Stimulated activated naive CD4-positive, alpha-beta T cell (primary cell): ENCODE results near the gene ADGRL2.

Experiments used
- DNase-seq, 6 experiments: peaks; one replicate each; lab custom pipeline; 2025; lab: John Stamatoyannopoulos, UW

Gene ADGRL2

GRCh38 chr1:81800695-81801650 lies at the start of gene ADGRL2:
TSS of gene ADGRL2 (plus strand) at chr1:81800934. CDS start at chr1:81836985, 36,051 bp downstream.
- peak in 1 of 6 experiments; percentile 2 for DNase-seq

DNA sequence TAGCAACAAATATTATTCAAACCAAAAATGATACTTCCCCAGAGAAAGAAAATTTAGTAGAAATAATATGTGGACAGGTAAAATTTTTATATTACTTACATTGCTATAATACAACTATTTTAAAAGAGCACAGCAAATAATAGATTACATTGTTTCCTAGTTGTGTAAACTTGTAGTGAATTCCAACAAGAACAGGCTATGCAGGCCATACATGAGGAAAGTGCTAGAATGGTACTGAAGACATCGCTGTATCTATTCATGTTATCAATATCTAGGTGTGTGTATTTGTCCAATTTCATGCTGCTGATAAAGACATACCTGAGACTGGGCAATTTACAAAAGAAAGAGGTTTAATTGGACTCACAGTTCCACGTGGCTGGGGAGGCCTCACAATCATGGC lies 47.9 kb upstream of the ADGRL2 start:
- DNase-seq, result no peak

DNA sequence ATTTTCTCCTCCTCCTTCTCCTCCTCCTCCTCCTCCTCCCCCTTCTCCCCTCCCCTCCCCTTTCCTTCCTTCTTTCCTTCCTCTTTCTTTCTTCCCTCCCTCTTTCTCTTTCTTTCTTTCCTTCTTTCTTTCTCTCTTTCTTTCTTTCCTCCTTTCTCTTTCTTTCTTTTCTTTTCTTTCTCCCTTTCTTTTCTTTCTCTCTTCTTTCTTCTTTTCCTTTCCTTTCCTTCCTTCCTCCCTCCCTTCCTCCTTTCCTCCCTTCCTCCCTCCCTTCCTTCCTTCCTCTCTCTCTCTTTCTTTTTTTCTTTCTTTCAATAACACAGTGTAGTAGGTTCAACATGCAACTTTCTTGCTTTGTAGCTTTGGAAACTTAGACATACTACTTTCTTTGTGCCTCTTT lies 46.3 kb upstream of the ADGRL2 start:
- DNase-seq, result no peak

GRCh38 chr1:81756872-81757271 lies 43.9 kb upstream of the ADGRL2 start:
- DNase-seq, result no peak

DNA sequence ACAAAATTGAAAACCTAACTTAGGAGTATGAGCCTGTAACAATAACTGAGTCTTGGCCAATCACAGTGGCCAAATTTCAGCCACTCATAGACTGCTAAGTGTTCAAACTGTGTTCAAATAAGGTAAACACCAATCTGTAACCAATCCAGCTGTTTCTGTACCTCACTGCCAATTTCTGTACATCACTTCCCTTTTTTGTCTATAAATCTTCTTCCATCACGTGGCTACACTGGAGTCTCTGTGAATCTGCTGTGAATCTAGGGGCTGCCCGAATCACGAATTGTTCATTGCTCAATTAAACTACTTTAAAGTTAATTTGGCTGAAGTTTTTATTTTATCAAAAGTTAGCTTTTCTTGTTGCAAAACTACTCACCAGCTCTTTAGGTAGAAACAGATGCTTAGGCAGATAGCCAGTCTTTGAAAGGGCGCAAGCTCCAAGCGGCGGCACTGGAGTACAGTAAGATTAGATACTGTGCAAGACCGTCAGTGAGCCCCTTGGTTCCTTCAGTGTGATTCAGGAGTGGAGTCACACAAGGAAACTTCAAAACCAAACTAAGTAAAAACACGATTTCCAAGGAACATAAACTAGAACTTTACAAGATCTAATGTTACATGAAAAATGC lies 43.2 kb upstream of the ADGRL2 start:
- DNase-seq, result no peak

DNA sequence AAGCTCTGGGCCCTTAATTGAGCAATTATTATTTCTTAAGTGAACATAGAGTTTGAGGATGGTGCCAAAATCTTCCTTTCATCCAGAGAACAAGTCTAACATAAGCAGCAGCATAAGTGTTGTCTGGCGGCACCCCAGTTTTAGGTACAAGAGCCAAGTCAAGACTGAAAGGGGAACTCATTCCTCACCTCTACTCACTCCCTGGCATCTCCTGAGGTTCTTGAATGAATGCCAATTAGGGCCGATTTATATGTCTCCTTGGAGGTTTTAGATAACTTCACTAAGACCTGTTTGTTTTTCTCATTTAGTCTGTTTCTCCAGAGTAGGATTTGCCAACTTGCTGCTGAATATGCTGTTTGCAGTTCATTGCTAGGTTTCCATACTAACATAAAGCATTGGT lies 42.6 kb upstream of the ADGRL2 start:
- DNase-seq, result no peak

DNA sequence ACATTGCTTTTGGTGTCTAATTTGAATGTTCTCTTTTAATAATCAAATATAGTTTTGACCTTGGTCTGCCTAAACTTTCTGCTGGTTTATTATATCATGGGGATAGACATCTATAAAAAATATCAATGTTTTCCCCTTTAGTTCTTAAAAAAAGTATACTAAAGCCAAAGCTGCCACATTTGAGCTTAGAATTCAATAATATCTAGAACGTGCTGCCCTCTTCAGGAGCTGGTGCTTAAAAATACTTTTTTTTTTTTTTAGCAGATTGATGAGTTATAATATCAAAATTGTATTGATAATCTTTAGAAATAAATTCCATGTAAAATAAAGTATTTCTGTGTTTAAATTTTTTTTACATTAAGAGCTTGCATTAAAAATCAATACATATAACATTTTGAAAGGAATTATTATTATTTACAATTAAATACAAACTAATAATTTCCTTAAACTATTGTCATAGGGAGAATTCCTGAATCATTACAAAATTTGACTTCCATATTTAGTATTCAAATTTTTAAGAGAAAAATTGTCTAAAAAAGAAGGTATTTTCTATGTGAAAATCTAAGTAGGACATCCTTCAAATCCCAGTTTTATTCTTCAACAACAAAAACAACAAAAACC lies 40.1 kb upstream of the ADGRL2 start:
- DNase-seq, result no peak

- no peak for DNase-seq
Observed at GRCh38 chr1:81775510-81775909, 25.2 kb upstream of the ADGRL2 start.

GRCh38 chr1:81780705-81781454 lies 19.9 kb upstream of the ADGRL2 start:
- no peak for DNase-seq

DNA sequence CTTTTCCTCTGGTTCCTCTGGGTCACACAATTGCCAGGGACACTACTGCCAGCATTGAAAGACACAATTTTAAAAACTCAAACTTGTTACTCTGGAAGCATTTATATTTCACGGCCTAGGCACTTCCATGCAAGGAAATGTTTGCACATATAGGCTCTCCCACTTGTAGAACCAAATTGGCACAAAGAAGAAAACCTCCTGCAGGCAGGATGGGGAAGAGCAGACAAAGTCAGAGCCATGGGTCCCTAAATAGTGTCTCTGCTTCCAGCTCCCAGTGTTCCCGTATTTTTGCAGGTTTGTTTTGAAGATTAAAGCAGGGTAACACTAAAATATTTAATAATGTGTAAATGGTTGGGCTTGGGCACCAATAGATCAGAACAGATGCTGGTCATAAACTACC lies 19.0 kb upstream of the ADGRL2 start:
- DNase-seq, result no peak

DNA sequence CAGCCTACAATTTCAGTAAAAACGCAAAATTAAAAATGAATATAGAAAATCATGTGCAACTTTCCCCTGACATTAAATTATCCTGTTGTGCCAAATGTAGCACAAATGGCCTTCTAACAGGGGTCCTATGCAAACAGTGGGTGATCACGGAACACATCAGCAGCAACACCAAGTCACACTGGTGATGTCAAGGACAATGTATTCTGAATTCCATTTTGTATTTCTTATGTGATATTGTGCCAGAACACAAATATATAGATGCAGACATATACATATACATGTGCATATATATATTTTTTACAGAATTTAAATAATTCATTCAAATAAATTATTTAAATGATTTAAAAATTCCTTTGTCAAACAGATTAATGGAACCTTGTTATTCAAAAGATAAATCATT lies 8.6 kb upstream of the ADGRL2 start:
- DNase-seq, result no peak

- DNase-seq, result no peak
Observed at GRCh38 chr1:81797701-81798100, 3.0 kb upstream of the ADGRL2 start.

GRCh38 chr1:81799939-81800694 lies 617 bp upstream of the ADGRL2 start:
- no peak for DNase-seq

DNA sequence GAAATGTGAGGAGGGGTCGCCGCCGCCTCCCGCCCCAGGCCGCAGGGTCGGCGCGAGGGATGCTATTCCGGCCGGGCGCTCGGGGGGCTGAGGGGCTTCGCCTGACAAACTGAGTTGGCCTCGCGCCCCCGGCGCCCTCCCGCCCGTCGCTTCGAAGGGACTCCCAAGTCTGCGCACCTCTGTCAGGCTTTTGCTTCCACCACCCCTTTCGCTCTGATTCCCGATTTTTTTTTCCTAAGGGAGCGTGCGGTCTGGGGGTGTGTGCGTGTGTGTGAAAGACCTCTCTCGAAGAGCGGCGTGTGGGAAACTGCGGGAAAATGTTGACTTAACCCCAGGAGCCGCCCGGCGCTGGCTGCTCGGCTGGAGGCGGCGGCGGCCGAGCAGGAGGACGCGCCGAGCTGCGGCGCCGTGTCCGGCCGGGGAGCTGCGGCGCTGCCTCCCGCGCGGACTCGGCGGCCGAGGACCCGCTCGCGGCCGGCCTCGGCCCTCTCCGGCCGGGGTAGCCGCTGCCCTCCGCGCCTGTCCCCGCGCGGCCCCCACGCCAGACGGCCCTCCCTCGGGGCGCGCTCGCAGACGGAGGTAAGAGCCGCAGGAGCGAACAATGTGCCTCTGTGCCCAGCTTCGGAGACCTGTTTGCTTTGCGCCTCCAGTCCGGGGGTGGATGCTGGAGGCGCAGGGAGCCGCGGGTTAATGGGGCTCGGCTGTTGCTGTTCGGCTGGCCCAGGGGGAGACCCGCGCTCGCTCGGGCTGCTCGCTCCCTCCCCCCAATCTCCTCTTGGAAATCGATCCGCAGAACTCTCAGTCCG lies 1.1 kb downstream of the ADGRL2 start:
- DNase-seq, result no peak

- DNase-seq, result no peak
Observed at GRCh38 chr1:81802457-81802706, 1.6 kb downstream of the ADGRL2 start.

GRCh38 chr1:81802707-81803430 lies 2.1 kb downstream of the ADGRL2 start:
- no peak for DNase-seq

DNA sequence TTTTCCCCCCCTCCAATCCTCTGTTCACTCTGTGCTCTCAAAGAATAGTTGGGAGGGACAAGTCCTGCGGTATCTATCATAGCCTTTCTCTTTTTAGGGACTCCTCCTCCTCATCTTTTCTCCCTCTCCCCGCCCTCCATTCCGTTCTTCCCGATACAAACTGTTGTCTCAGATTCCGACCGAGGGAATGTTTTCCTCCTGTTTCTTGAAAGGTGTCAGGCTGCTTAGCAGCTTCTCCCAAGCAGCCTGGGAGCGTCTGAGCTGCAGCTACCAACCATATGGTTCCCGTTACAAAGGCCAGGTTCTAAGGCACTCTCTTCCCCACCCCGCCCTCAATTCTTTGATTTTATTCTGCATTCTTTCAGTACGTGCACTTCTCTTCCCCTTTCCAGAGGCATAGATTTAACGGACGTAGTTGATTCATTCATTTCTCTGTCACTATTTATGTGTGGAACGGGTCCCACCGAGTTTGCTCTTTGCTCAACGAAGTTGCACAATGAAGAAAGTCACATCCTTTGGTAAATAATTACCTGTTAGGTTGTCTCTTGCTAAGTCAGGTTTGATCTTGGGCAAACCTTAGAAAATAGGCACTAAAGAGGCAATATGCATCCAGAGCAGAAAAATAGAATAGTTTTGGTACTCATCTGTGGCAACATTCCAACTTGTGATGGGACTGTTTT lies 2.8 kb downstream of the ADGRL2 start:
- DNase-seq, result no peak

DNA sequence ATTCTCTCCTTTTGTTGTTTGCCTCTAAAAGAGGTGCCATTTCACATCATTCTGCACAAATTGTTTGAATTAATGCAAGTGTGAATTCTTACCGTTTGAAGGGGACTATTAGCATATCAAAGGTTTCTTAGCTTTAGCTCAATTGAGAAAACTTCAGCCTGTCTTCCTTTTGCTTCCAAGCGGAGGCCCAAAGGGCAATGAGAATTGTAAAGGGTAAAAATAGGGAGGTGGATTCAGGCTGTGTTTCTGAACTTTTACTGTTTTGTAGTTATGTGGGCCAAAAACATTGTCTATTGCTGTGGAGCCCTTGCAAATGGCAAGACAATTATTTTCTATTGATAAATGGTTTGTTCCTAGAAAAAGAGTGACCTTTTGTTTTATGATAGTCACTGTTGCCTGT lies 3.6 kb downstream of the ADGRL2 start:
- no peak for DNase-seq

DNA sequence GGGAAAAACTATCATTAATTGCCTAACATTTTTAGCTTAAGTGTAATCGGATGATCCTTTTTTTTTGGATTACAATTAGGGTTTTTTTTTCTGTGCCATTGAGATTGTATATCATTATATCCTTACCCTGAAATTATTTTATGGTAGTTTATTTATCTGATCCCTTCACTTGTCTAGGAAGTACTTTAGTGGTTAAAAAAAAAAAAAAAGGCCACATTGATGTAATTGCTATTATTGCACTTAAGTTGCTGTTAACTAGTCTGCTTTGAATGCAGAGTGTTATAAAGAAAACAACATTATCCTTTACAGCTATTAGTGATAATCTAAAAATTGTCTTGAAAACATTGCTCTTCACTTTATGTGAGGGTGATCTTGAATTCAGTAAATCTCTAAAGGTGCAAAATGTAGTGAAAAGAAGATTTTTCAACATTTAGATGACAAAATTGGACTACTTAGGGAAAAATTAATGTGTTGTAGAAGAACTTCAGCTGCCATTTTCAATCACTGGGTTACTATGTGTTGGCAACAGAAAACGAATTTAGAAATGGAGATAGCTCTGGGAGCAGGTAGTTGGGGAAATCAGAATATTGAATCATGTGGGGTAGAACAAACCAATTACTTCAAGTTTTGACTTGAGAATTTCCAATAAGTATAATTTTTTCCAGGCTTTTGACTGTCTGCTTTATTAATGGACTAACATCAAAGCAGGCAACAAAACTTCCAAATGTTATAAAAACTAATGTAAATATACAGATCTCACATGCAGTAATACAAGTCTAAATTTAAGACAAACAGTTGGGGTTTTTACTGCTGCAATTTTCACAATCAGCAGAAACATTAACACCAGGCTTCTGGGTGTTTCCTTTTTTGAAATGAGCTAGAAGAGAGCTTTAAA lies 5.0 kb downstream of the ADGRL2 start:
- no peak for DNase-seq
